B cell (primary cell): Measurements from ENCODE around the gene RGSL1. TPM values are rescaled to one million over a fixed set of nuclear protein-coding genes. Genes with fewer than 3 reads are reported as not detected.
A peak's percentile ranks its signal among the peaks of the same experiment; 100 is the strongest.

Source experiments
- ATAC-seq: fragments of 200-7000 bp; cut with Tn5 transposase; one replicate; pipeline ENCODE4 v1.10.0; 2021; ENCODE audit warnings: low read depth, mild to moderate bottlenecking, moderate number of reproducible peaks, moderate library complexity
- CTCF ChIA-PET: fragments of 350-600 bp; sonication (Branson Sonifier 250); formaldehyde crosslinking; loops from one replicate; lab custom pipeline; 2021; ENCODE audit warnings: antibody characterized with exemption, inconsistent platforms; lab: Charles Lee
- POLR2A ChIA-PET: fragments of 350-600 bp; sonication (Branson Sonifier 250); formaldehyde crosslinking; loops from one replicate; lab custom pipeline; 2021; ENCODE audit warnings: antibody characterized with exemption; lab: Charles Lee
- DNase-seq: peaks from one replicate; pipeline ENCODE4 v3.0.0; 2013
- H2AFZ ChIP-seq: 2 replicates; pipeline ENCODE4 v1.6.1; 2012; ENCODE audit warnings: mild to moderate bottlenecking, low read depth, low read length; ENCODE audit not compliant: insufficient read depth, poor library complexity, severe bottlenecking
- H3K27ac ChIP-seq, 2 donors: 1 replicate in 1 of 2; 2 replicates in 1 of 2; pipeline ENCODE4 v1.5.1; 2012 to 2013; ENCODE audit warnings: low read length in 2 of 2, mild to moderate bottlenecking in 2 of 2, moderate library complexity in 1 of 2
- H3K27me3 ChIP-seq, 4 experiments: fragments of 200-600 bp in 1 of 4; sonication (generic) in 1 of 4; replicated peaks in 1 of 4; 1 replicate in 2 of 4; 2 replicates in 2 of 4; pipeline versions ENCODE4 v1.6.1 to v1.7.0; 2013 to 2016; ENCODE audit warnings: low read length in 3 of 4, mild to moderate bottlenecking in 2 of 4, mixed read lengths in 1 of 4, moderate library complexity in 1 of 4; ENCODE audit not compliant: insufficient read depth in 4 of 4, control insufficient read depth in 3 of 4; ENCODE audit errors: control extremely low read depth in 1 of 4
- H3K36me3 ChIP-seq, 2 experiments: replicated peaks in 1 of 2; 1 replicate in 1 of 2; 2 replicates in 1 of 2; pipeline versions ENCODE4 v1.6.1 to v1.7.1; 2013; ENCODE audit warnings: low read length in 1 of 2; ENCODE audit not compliant: insufficient read depth in 2 of 2, control insufficient read depth in 1 of 2; ENCODE audit errors: control extremely low read depth in 1 of 2, extremely low read depth in 1 of 2
- H3K4me1 ChIP-seq, 2 donors: fragments of 200-600 bp in 1 of 2; sonication (generic) in 1 of 2; 1 replicate in 1 of 2; 2 replicates in 1 of 2; pipeline versions ENCODE4 v1.5.1 to v1.6.1; 2013 to 2017; ENCODE audit warnings: low read length in 2 of 2; ENCODE audit not compliant: control insufficient read depth in 2 of 2, insufficient read depth in 2 of 2
- H3K4me2 ChIP-seq: replicated peaks from 2 replicates; pipeline ENCODE3; 2012; ENCODE audit warnings: mild to moderate bottlenecking, low read depth, low read length; ENCODE audit not compliant: poor library complexity, severe bottlenecking
- H3K4me3 ChIP-seq, 5 experiments: fragments of 200-600 bp in 1 of 5; sonication (generic) in 1 of 5; 1 replicate in 3 of 5; 2 replicates in 2 of 5; pipeline versions ENCODE4 v1.5.1 to v1.7.0; 2011 to 2016; ENCODE audit warnings: low read length in 4 of 5, mild to moderate bottlenecking in 4 of 5, low read depth in 2 of 5, control low read depth in 1 of 5, moderate library complexity in 1 of 5; ENCODE audit not compliant: insufficient read depth in 1 of 5; ENCODE audit errors: control extremely low read depth in 1 of 5, extremely low read depth in 1 of 5
- H3K79me2 ChIP-seq: fragments of 200-600 bp; sonication (generic); one replicate; pipeline ENCODE4 v1.6.0; 2016; ENCODE audit warnings: low read length; ENCODE audit not compliant: control insufficient read depth, insufficient read depth
- H3K9ac ChIP-seq: fragments of 200-600 bp; sonication (generic); 2 replicates; pipeline ENCODE4 v1.6.1; 2017; ENCODE audit warnings: mild to moderate bottlenecking, low read length, moderate library complexity
- H3K9me3 ChIP-seq, 3 donors: one replicate each; pipeline versions ENCODE4 v1.6.1 to v1.7.1; 2013; ENCODE audit warnings: low read length in 2 of 3; ENCODE audit not compliant: control insufficient read depth in 2 of 3, insufficient read depth in 1 of 3; ENCODE audit errors: control extremely low read depth in 1 of 3
- H4K20me1 ChIP-seq: 2 replicates; pipeline ENCODE4 v1.6.0; 2012; ENCODE audit warnings: mild to moderate bottlenecking, low read length; ENCODE audit not compliant: insufficient read depth, control insufficient read depth, poor library complexity, severe bottlenecking
- H3K27ac Mint-ChIP-seq: one replicate; pipeline ENCODE4 v1.8.0; 2021; ENCODE audit warnings: mixed read lengths
- H3K27me3 Mint-ChIP-seq: one replicate; pipeline ENCODE4 v1.8.0; 2021; ENCODE audit warnings: mixed read lengths
- H3K4me1 Mint-ChIP-seq: one replicate; pipeline ENCODE4 v1.8.0; 2021; ENCODE audit warnings: mixed read lengths
- H3K4me3 Mint-ChIP-seq: one replicate; pipeline ENCODE4 v1.8.0; 2021; ENCODE audit warnings: mixed read lengths
- H3K9me3 Mint-ChIP-seq: one replicate; pipeline ENCODE4 v1.8.0; 2022; ENCODE audit warnings: mixed read lengths; ENCODE audit not compliant: insufficient read depth
- CTCF ChIP-seq: fragments of 200-600 bp; IDR thresholded peaks from one replicate; pipeline ENCODE4 v1.8.0; 2022; ENCODE audit warnings: antibody characterized with exemption, mild to moderate bottlenecking
- EZH2 ChIP-seq: IDR thresholded peaks from 2 replicates; pipeline ENCODE4 v1.6.1; 2012; ENCODE audit warnings: borderline replicate concordance, low read depth, mild to moderate bottlenecking, moderate library complexity, low read length; ENCODE audit not compliant: insufficient read depth, poor library complexity, severe bottlenecking
- WGBS: methylation state at CpG from one replicate; pipeline ENCODE4 v1.1.5; 2013; ENCODE audit warnings: missing lambda C conversion rate; ENCODE audit not compliant: insufficient coverage; 5-methylcytosine and 5-hydroxymethylcytosine counted together
- intact Hi-C: fragments of 100-400 bp; cut with micrococcal nuclease; formaldehyde crosslinking; loops from one replicate; pipeline ENCODE4 v1.10.0; 2022
- polyA plus RNA-seq: library from polyadenylated mRNA; depleted of rRNA; stranded (reverse); fragments of >200 nt; gene quantifications from 2 replicates; pipeline ENCODE4 v1.2.3, GENCODE V29; 2012
- total RNA-seq, 2 donors: library from RNA; stranded (reverse); fragments of 120-200 nt in 1 of 2; gene quantifications; 1 replicate in 1 of 2; 2 replicates in 1 of 2; pipeline versions ENCODE4 v1.2.3 to v1.2.4, GENCODE V29; 2013 to 2022

RGSL1 gene
- total and polyA plus RNA-seq, 2 donors (not counting 1 experiment from before 2014, with no cell fraction given) = not detected

- no peak overlapping the region for H3K4me3 ChIP-seq
- H3K27ac ChIP-seq = no peak overlapping the region
- peaks cover 0 to 2% (median 0%) of the 10 kb centered on the region in 3 donors for H3K9me3 ChIP-seq
- Mint-ChIP-seq H3K9me3 (no peaks in the 10 kb centered on the region), H3K4me1 (no peaks in the 10 kb centered on the region), H3K4me3 (no peak overlapping the region), H3K27me3 (peaks cover 25% of the 10 kb centered on the region), H3K27ac (no peak overlapping the region)
- no peak for ATAC-seq
- intact Hi-C loops = no loop called here
- no peaks in the 10 kb centered on the region for H3K36me3 ChIP-seq
- H3K79me2 ChIP-seq = no peaks in the 10 kb centered on the region
- DNase-seq = no peak
- no peak overlapping the region for H3K4me2 ChIP-seq
- CTCF ChIA-PET = interaction anchor here (0.8 kb wide), 1 partner anchor 23 kb away, joined by 3 read pairs; no protein-coding TSS in a partner anchor
- H3K9ac ChIP-seq = no peak overlapping the region
- H2AFZ ChIP-seq = no peak overlapping the region
- no peak for TF ChIP-seq EZH2
- TF ChIP-seq CTCF = no peak
- no peaks in the 10 kb centered on the region for H3K4me1 ChIP-seq
- no peaks in the 10 kb centered on the region for H4K20me1 ChIP-seq
- POLR2A ChIA-PET = no interaction called here
- peaks cover 0 to 2% (median 0%) of the 10 kb centered on the region in 4 experiments for H3K27me3 ChIP-seq
These were observed 10.6 kb downstream of the RGSL1 start for GRCh38 chr1:182460550-182460951.

GRCh38 chr1:182473556-182473955 lies 23.6 kb downstream of the RGSL1 start:
- no peak for ATAC-seq
- intact Hi-C loops = no loop called here
- CTCF ChIA-PET = interaction anchor here (2.2 kb wide), 1 partner anchor 11 kb away, joined by 7 read pairs; no protein-coding TSS in a partner anchor
- Histone ChIP-seq H3K79me2 (no peaks in the 10 kb centered on the region), H3K27ac (no peak overlapping the region), H3K4me2 (no peak overlapping the region), H2AFZ (no peak overlapping the region), H3K27me3 (no peaks in the 10 kb centered on the region), H4K20me1 (no peaks in the 10 kb centered on the region), H3K9me3 (peaks cover 0 to 10% (median 4%) of the 10 kb centered on the region in 3 donors), H3K4me1 (no peaks in the 10 kb centered on the region), H3K36me3 (no peaks in the 10 kb centered on the region), H3K4me3 (no peak overlapping the region), H3K9ac (no peak overlapping the region)
- WGBS = 83% methylated on average over 2 of the region's 4 CpGs
- no peaks in the 10 kb centered on the region for H3K9me3 Mint-ChIP-seq
- no peak for DNase-seq
- no peak for TF ChIP-seq CTCF
- TF ChIP-seq EZH2 = no peak
- H3K27me3 Mint-ChIP-seq = peaks cover 9% of the 10 kb centered on the region
- H3K4me3 Mint-ChIP-seq = no peak overlapping the region
- peak overlapping the region; percentile 16 for H3K27ac Mint-ChIP-seq
- H3K4me1 Mint-ChIP-seq = peaks cover 1% of the 10 kb centered on the region
- POLR2A ChIA-PET = no interaction called here
